Measurements from ENCODE around the gene ZFAND3. TPM values are rescaled to one million over a fixed set of nuclear protein-coding genes. Genes with fewer than 3 reads are reported as not detected.

Gene ZFAND3
- polyA plus RNA-seq, 1 experiment = 15.5 TPM

DNA sequence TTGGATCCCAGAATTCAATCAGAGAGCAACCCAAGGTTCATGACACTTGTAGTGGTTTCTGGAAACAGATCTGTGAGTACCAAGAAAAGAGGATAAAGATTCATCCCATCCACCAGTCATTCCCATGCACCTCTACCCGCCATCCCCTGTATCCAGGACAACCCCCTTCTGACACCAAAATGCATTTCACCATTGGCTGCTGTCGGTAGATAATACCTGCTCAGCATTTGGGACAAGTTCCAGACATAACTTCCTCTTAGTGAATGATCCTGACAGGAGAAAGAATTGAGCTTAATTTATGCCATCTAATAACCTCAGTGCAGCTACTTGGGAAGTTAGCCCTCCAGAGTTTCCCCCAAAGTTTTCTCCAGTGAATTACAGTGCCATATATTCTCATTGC is 329.1 kb downstream of the ZFAND3 start:
- TF ChIP-seq, protein P1, sequence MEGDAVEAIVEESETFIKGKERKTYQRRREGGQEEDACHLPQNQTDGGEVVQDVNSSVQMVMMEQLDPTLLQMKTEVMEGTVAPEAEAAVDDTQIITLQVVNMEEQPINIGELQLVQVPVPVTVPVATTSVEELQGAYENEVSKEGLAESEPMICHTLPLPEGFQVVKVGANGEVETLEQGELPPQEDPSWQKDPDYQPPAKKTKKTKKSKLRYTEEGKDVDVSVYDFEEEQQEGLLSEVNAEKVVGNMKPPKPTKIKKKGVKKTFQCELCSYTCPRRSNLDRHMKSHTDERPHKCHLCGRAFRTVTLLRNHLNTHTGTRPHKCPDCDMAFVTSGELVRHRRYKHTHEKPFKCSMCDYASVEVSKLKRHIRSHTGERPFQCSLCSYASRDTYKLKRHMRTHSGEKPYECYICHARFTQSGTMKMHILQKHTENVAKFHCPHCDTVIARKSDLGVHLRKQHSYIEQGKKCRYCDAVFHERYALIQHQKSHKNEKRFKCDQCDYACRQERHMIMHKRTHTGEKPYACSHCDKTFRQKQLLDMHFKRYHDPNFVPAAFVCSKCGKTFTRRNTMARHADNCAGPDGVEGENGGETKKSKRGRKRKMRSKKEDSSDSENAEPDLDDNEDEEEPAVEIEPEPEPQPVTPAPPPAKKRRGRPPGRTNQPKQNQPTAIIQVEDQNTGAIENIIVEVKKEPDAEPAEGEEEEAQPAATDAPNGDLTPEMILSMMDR (IDR thresholded peaks at IDR 0.05; ENCODE audit: low read depth, low read length) = no peak

DNA sequence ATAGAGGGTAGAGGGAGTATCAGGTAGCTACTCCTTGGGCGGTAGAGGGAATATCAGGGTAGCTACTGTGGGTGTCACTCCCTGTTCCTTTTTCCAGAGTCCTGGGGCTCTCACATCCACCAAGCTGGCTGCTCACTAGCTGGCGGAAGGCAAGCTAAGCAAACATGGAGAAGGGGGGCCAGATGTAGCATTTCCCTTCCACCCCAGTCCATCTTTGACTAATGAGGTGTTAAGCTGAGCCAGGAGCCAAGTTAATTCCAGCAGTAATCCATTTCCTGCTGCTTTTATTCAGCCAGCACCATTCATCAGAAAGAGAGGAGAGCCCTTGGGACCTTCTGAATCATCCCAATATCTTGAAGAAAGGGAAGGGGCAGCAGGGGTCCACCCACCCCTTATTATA is 330.0 kb downstream of the ZFAND3 start:
- ChIA-PET CTCF (interaction anchor here (1.7 kb wide), 1 partner anchor 344 kb away, joined by 6 read pairs; no protein-coding TSS in a partner anchor), POLR2A (interaction anchor here (0.7 kb wide), 2 partner anchors 64 to 127 kb away, joined by 3 to 5 read pairs; no protein-coding TSS in a partner anchor)

More for the DNA sequence above, 329.1 kb downstream of the ZFAND3 start:
- ChIA-PET POLR2A (interaction anchor here (0.6 kb wide), 1 partner anchor 540 kb away, joined by 3 read pairs; no protein-coding TSS in a partner anchor), CTCF (interaction anchor here (0.8 to 1.7 kb wide), 2 partner anchors 345 to 443 kb away, joined by 3 to 6 read pairs; no protein-coding TSS in a partner anchor)
- Histone ChIP-seq H3K27me3 (ENCODE audit: control insufficient read depth, insufficient read depth, low read length) (no peaks in the 10 kb centered on the region), H3K27ac (ENCODE audit: low read depth, low read length) (no peak overlapping the region), H3K4me3 (ENCODE audit: low read depth, low read length) (no peak overlapping the region), H3K9me3 (ENCODE audit: control insufficient read depth, insufficient read depth, low read length) (peaks cover 4% of the 10 kb centered on the region; the same call in 1 of the 2 replicates)
- no peak for DNase-seq (ENCODE audit: low read depth, low spot score)

DNA sequence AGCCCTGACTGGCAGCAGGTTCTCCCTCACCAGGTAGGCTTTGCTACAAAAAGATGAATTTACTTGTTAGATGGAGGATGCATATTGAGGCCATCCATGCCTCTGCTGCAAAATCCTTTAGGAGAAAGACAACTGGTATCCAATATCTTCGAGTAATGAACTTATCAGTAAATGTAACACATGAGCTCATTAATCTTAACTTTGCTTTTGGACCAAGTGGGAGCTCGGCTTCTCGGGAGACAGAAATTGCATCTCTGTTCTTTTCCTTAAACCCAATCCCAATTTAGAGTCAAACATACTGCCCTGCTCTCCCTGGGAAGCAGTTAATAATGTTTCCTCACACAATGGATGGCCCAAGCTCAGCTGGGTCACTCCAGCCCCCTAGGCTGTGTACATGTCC is 330.5 kb downstream of the ZFAND3 start:
- no peak for DNase-seq (ENCODE audit: low read depth, low spot score)
- Histone ChIP-seq H3K27me3 (ENCODE audit: control insufficient read depth, insufficient read depth, low read length) (no peaks in the 10 kb centered on the region), H3K27ac (ENCODE audit: low read depth, low read length) (no peak overlapping the region), H3K9me3 (ENCODE audit: control insufficient read depth, insufficient read depth, low read length) (peaks cover 4% of the 10 kb centered on the region; the same call in 1 of the 2 replicates), H3K4me3 (ENCODE audit: low read depth, low read length) (no peak overlapping the region)
- POLR2A ChIA-PET = no interaction called here
- TF ChIP-seq, protein P1 (IDR thresholded peaks at IDR 0.05; ENCODE audit: low read depth, low read length) = no peak
- CTCF ChIA-PET = no interaction called here

More for the DNA sequence above, 330.0 kb downstream of the ZFAND3 start:
- Histone ChIP-seq H3K9me3 (ENCODE audit: control insufficient read depth, insufficient read depth, low read length) (peaks cover 4% of the 10 kb centered on the region; the same call in 1 of the 2 replicates), H3K27ac (ENCODE audit: low read depth, low read length) (no peak overlapping the region), H3K4me3 (ENCODE audit: low read depth, low read length) (no peak overlapping the region), H3K27me3 (ENCODE audit: control insufficient read depth, insufficient read depth, low read length) (no peaks in the 10 kb centered on the region)
- no peak for DNase-seq (ENCODE audit: low read depth, low spot score)
- TF ChIP-seq, protein P1 (IDR thresholded peaks at IDR 0.05; ENCODE audit: low read depth, low read length) = no peak

DNA sequence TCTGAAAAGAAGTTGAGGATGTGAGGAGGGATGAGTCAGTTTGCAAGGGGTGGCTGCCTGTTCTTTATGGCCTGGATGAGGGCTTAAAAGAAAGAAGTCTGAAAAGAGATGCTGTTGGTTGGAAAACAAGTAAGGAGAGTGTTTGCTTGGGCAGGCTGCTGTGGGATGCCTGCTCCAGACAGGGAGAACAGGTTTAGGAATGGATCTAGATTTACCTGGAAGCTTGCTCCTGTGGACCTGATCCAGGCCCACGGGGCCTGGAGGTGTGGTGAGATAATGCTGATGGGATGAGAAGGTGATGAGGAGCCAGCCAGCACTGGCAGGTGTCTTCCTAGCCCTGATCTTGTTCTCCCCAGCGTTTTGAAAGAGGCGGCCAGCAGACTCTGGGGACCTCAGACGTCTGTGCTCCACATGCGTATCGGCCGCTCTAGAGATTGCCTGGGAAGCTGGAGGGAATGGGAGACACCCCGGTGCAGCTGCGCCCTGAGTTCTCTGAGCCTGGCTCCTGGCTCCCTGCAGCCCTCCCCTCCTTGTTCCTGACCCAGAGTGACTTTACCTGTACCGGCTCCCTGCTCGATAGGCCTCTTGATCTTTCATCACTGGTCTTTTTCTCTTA is 331.3 kb downstream of the ZFAND3 start:
- POLR2A ChIA-PET = no interaction called here
- CTCF ChIA-PET = interaction anchor here (0.6 kb wide), 1 partner anchor 446 kb away, joined by 3 read pairs; no protein-coding TSS in a partner anchor

More for the DNA sequence above, 331.3 kb downstream of the ZFAND3 start:
- TF ChIP-seq, protein P1 (IDR thresholded peaks at IDR 0.05; ENCODE audit: low read depth, low read length) = no peak
- no peak for DNase-seq (ENCODE audit: low read depth, low spot score)
- Histone ChIP-seq H3K27me3 (ENCODE audit: control insufficient read depth, insufficient read depth, low read length) (no peaks in the 10 kb centered on the region), H3K27ac (ENCODE audit: low read depth, low read length) (no peak overlapping the region), H3K9me3 (ENCODE audit: control insufficient read depth, insufficient read depth, low read length) (peaks cover 4% of the 10 kb centered on the region; the same call in 1 of the 2 replicates), H3K4me3 (ENCODE audit: low read depth, low read length) (no peak overlapping the region)

All from AG04450 (cell line).